ENCODE data around the gene AP2A1.

Gene AP2A1

DNA sequence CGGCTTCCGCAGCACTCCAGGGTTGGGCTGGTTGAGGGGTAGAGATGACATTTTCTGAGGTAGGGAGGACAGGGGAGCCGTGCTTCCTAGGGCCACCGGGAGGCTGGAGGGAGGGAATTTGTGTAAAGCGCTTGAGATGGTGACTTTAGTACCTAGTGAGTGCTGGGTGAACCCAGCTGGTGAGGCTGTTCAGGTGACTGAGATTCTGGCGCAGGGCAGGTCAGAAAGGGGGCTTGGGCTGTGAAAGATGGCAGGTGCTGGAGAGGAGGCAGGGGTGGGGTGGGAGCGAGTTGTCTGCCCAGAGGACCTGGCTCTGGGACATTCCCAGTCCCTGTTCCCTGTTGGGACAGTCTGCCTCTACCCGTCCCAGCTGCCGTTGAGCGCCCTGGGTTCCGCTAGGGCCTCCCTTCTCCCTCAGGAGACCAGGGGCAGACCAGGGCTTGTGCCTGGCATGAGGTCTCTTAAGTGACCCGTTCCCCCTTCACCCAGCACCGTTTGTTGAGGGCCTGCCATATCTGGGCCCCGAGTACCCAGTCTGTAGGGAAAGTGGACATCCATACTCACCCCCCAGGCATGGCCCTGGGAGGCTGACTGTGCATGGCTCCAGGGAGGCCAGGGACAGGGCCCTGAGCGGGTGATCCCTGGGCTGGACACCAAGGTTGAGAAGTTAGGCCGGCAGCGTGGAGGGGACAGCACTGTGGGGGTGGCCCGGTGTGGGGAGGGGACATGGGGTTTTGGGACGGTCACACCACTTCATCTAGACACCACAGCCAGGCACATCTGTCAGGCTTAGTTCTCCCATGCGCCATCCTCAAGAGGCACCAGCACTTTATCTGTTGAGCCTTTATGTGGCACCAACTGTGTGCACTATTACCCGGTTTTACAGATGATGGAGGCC lies 89.1 kb downstream of the AP2A1 start:
- DNase-seq (ENCODE audit: low read depth in 2 of 2) = no peak

GRCh38 chr19:49856574-49857021 lies 89.8 kb downstream of the AP2A1 start:
- no peak for DNase-seq (ENCODE audit: low read depth in 2 of 2)
